DND-41 (cell line): ENCODE measurements around the gene RGPD4.

Experiments
- EZH2 ChIP-seq: IDR thresholded peaks from 3 replicates; pipeline ENCODE4 v1.6.1; 2012; ENCODE audit warnings: borderline replicate concordance, low read depth, mild to moderate bottlenecking, moderate library complexity, low read length, inconsistent platforms; ENCODE audit not compliant: severe bottlenecking
- TF ChIP-seq, protein P1 (sequence below): IDR thresholded peaks from 2 replicates; pipeline ENCODE4 v1.5.1; 2012; ENCODE audit warnings: borderline replicate concordance, low read length, moderate library complexity, mild to moderate bottlenecking; ENCODE audit not compliant: poor library complexity, severe bottlenecking; ENCODE audit errors: extremely low read depth

DNA sequence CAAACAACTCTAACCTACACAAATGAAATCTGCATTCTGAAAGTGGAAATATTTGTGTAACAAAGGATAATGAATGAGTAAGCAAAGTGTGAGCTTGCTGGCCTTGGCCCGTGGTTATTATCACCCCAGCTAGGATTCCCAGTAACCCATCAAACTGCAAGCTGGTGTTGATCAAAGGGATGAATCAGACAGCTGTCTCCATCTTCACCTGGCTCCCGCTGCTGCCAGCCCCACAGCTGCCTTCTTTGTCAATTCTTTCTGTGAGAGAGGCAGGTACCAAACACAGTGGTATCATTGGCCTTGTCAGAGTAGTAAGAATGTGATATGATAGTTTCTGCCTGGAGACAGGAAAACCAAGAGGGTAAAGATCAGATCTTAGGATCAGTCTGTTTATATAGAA, 25.2 kb upstream of the RGPD4 start:
- TF ChIP-seq, protein P1, sequence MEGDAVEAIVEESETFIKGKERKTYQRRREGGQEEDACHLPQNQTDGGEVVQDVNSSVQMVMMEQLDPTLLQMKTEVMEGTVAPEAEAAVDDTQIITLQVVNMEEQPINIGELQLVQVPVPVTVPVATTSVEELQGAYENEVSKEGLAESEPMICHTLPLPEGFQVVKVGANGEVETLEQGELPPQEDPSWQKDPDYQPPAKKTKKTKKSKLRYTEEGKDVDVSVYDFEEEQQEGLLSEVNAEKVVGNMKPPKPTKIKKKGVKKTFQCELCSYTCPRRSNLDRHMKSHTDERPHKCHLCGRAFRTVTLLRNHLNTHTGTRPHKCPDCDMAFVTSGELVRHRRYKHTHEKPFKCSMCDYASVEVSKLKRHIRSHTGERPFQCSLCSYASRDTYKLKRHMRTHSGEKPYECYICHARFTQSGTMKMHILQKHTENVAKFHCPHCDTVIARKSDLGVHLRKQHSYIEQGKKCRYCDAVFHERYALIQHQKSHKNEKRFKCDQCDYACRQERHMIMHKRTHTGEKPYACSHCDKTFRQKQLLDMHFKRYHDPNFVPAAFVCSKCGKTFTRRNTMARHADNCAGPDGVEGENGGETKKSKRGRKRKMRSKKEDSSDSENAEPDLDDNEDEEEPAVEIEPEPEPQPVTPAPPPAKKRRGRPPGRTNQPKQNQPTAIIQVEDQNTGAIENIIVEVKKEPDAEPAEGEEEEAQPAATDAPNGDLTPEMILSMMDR, result no peak
- TF ChIP-seq EZH2, result no peak
